ENCODE data around the gene MYO5B.

DNA sequence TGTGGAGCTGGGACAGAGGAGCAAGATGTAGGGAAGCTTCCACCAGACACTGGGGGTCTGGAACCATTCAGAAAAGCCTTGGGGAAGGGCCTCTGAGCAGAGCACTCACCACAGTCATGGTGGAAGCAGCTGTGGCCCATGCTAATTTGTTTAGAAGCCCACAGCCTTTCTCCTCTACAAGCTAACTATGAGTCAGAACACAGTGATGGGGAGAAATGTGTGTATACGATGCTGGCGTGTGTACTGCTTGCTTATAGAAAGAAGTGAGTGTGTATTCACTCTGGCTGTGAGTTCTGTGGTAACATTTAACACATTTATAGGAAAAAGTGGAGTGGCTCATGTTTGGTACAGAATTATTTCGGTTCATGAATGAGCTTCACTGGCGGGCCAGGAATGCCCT is 224.6 kb downstream of the MYO5B start:
- TF ChIP-seq, protein P1, sequence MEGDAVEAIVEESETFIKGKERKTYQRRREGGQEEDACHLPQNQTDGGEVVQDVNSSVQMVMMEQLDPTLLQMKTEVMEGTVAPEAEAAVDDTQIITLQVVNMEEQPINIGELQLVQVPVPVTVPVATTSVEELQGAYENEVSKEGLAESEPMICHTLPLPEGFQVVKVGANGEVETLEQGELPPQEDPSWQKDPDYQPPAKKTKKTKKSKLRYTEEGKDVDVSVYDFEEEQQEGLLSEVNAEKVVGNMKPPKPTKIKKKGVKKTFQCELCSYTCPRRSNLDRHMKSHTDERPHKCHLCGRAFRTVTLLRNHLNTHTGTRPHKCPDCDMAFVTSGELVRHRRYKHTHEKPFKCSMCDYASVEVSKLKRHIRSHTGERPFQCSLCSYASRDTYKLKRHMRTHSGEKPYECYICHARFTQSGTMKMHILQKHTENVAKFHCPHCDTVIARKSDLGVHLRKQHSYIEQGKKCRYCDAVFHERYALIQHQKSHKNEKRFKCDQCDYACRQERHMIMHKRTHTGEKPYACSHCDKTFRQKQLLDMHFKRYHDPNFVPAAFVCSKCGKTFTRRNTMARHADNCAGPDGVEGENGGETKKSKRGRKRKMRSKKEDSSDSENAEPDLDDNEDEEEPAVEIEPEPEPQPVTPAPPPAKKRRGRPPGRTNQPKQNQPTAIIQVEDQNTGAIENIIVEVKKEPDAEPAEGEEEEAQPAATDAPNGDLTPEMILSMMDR (conservative IDR thresholded peaks at IDR 0.05 in 1 of 2, IDR thresholded peaks at IDR 0.05 in 1 of 2; ENCODE audit: extremely low read depth in 1 of 2, insufficient read depth in 1 of 2, low read depth in 1 of 2, low read length in 2 of 2) = no peak
- no peak for TF ChIP-seq EZH2 (IDR thresholded peaks at IDR 0.05; ENCODE audit: borderline replicate concordance, low read length)

Measured in mammary epithelial cell (primary cell).